Colonic mucosa (tissue), 4 donors: Measurements from ENCODE around the gene CD79B. TPM values are rescaled to one million over a fixed set of nuclear protein-coding genes. Genes with fewer than 3 reads are reported as not detected.
A peak's percentile ranks its signal among the peaks of the same experiment; 100 is the strongest.
"Not testable (repeated sequence)": the region's sequence is repeated elsewhere in the genome, so short reads cannot be mapped to it uniquely, and the experiment has no call there.

Experiments
- DNase-seq: peaks from one replicate; pipeline ENCODE4 v3.0.0-alpha.2; 2020
- H3K27ac ChIP-seq: fragments of 200-600 bp; one replicate; pipeline ENCODE4 v1.8.0; 2021
- H3K27me3 ChIP-seq: fragments of 200-600 bp; one replicate; pipeline ENCODE4 v1.8.0; 2021
- H3K36me3 ChIP-seq: fragments of 200-600 bp; one replicate; pipeline ENCODE4 v1.8.0; 2021
- H3K4me1 ChIP-seq: fragments of 200-600 bp; one replicate; pipeline ENCODE4 v1.8.0; 2021; ENCODE audit warnings: mild to moderate bottlenecking
- H3K4me3 ChIP-seq: fragments of 200-600 bp; one replicate; pipeline ENCODE4 v1.8.0; 2021
- H3K9ac ChIP-seq, 2 donors: one replicate each; pipeline ENCODE4 v1.7.0; 2013; ENCODE audit warnings: control low read depth in 2 of 2, low read depth in 2 of 2, low read length in 2 of 2
- H3K9me3 ChIP-seq: fragments of 200-600 bp; one replicate; pipeline ENCODE4 v1.8.0; 2021
- intact Hi-C: fragments of 100-400 bp; cut with DNase I; formaldehyde crosslinking; loops from one replicate; pipeline ENCODE4 v1.14.1; 2022
- total RNA-seq, 2 donors: library from RNA; stranded (reverse); fragmentation: NEBNext Ultra II Directional in 1 of 2; extraction: Animal tissue kit (Norgen Biotek cat#: 25700) in 1 of 2; gene quantifications; one replicate each; pipeline ENCODE4 v1.2.1, GENCODE V29; 2021
- TF ChIP-seq, protein P1 (sequence below): fragments of 200-600 bp; IDR thresholded peaks from one replicate; pipeline ENCODE4 v1.8.0; 2022; ENCODE audit warnings: antibody characterized with exemption, mild to moderate bottlenecking
- donor health status: healthy.
- donor health status: DM: no; HTN: no; CAD: no.
- donor health status: DM: no; HTN: no; CAD: no.

Gene CD79B
- total RNA-seq, 2 donors from 2014 or later: 1.5 to 1.7 TPM

DNA sequence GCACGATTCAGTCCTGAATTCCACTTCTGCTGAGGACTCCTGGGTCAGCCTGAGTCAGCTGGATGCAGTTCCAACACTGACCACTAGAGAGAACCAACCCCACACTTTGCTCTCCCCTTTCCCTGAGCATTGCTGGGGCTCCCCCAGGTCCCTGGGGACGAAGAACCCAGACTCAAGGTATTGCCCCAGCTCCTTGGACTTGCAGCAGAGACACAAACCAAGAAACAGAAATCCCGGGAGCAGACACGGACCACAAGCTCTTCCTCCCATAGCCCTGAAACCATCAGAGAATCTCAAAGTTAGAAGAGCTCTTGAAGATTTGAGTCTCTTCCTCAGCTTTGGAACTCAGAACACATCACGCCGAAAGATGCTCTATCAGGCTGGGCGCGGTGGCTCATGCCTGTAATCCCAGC, 12.8 kb downstream of the CD79B start:
- H3K36me3 ChIP-seq: no peaks in the 10 kb centered on the region
- no peaks in the 10 kb centered on the region for H3K27me3 ChIP-seq
- H3K27ac ChIP-seq: no peak overlapping the region
- H3K9me3 ChIP-seq: no peaks in the 10 kb centered on the region
- H3K4me1 ChIP-seq: no peaks in the 10 kb centered on the region
- intact Hi-C loops: loop anchor here (10.0 kb wide), 3 partner anchors 105 to 365 kb away; partner anchors contain the start of genes ERN1 and ICAM2
- DNase-seq: peak; percentile 65
- H3K9ac ChIP-seq: no peak overlapping the region
- TF ChIP-seq, protein P1, sequence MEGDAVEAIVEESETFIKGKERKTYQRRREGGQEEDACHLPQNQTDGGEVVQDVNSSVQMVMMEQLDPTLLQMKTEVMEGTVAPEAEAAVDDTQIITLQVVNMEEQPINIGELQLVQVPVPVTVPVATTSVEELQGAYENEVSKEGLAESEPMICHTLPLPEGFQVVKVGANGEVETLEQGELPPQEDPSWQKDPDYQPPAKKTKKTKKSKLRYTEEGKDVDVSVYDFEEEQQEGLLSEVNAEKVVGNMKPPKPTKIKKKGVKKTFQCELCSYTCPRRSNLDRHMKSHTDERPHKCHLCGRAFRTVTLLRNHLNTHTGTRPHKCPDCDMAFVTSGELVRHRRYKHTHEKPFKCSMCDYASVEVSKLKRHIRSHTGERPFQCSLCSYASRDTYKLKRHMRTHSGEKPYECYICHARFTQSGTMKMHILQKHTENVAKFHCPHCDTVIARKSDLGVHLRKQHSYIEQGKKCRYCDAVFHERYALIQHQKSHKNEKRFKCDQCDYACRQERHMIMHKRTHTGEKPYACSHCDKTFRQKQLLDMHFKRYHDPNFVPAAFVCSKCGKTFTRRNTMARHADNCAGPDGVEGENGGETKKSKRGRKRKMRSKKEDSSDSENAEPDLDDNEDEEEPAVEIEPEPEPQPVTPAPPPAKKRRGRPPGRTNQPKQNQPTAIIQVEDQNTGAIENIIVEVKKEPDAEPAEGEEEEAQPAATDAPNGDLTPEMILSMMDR: peak; percentile 97
- H3K4me3 ChIP-seq: no peak overlapping the region

DNA sequence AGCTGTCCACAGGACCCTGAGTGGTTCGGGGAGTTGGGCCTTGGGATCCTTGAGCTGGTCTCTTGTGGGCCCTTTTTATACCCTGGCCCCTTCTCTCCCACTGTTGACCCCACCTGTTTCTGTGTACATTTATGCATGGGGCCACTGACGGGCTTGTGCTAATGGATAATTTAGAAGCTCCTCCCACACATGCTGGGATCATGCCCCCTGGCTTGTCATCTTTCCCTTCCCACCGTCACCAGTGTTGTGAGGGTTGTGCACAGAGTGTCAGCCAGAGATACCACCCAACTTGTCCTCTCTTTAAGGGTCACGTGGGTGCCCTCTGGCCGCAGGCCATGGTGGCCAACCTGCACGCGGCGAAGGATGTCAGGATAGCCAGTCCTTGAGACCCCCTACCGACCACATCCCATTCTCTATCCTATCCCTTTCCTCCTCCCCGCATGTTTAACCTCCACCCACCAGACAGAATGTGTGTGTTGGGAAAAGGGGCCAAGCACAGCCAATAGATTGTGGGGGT, 13.3 kb downstream of the CD79B start, which contains the start of gene GH1:
Gene GH1, minus strand, starts transcription at position 51 of the 517 bp plus-strand sequence. CDS start 63 bp downstream, outside the sequence.
- not testable (repeated sequence) for H3K9me3 ChIP-seq, H3K4me3 ChIP-seq, H3K9ac ChIP-seq, H3K36me3 ChIP-seq, H3K27me3 ChIP-seq, DNase-seq, H3K27ac ChIP-seq, H3K4me1 ChIP-seq
- intact Hi-C loops: loop anchor here (10.0 kb wide), 3 partner anchors 106 to 366 kb away; partner anchors contain the start of genes ERN1 and ICAM2

- DNase-seq: no peak
Measured at GRCh38 chr17:63918305-63918704, 13.8 kb downstream of the CD79B start.

GRCh38 chr17:63917646-63918045, 14.5 kb downstream of the CD79B start:
- intact Hi-C loops: loop anchor here (10.0 kb wide), 3 partner anchors 107 to 367 kb away; partner anchors contain the start of genes ERN1 and ICAM2
- no peak overlapping the region for H3K27ac ChIP-seq
- no peaks in the 10 kb centered on the region for H3K27me3 ChIP-seq
- no peak for DNase-seq
- H3K4me3 ChIP-seq: no peak overlapping the region
- no peaks in the 10 kb centered on the region for H3K9me3 ChIP-seq
- TF ChIP-seq, protein P1: no peak
- H3K9ac ChIP-seq: no peak overlapping the region
- no peaks in the 10 kb centered on the region for H3K36me3 ChIP-seq
- H3K4me1 ChIP-seq: no peaks in the 10 kb centered on the region

More at GRCh38 chr17:63918305-63918704, 13.8 kb downstream of the CD79B start:
- Histone ChIP-seq H3K27ac (no peak overlapping the region), H3K4me1 (no peaks in the 10 kb centered on the region), H3K36me3 (no peaks in the 10 kb centered on the region), H3K4me3 (no peak overlapping the region), H3K9me3 (no peaks in the 10 kb centered on the region), H3K9ac (no peak overlapping the region), H3K27me3 (no peaks in the 10 kb centered on the region)
- TF ChIP-seq, protein P1: no peak
- intact Hi-C loops: loop anchor here (10.0 kb wide), 3 partner anchors 106 to 366 kb away; partner anchors contain the start of genes ERN1 and ICAM2

GRCh38 chr17:63917206-63917605, 14.9 kb downstream of the CD79B start:
- intact Hi-C loops: loop anchor here (10.0 kb wide), 3 partner anchors 108 to 368 kb away; partner anchors contain the start of genes ERN1 and ICAM2

DNA sequence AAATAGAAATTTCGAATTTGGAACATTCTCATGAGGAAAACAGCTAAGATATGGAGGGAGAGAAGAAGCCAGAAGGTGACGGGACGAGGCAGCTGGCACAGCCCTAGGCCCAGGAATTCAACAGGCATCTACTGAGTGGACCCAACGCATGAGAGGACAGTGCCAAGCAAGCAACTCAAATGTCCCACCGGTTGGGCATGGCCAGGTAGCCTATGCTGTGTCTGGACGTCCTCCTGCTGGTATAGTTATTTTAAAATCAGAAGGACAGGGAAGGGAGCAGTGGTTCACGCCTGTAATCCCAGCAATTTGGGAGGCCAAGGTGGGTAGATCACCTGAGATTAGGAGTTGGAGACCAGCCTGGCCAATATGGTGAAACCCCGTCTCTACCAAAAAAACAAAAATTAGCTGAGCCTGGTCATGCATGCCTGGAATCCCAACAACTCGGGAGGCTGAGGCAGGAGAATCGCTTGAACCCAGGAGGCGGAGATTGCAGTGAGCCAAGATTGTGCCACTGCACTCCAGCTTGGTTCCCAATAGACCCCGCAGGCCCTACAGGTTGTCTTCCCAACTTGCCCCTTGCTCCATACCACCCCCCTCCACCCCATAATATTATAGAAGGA, 15.5 kb downstream of the CD79B start:
- intact Hi-C loops: loop anchor here (10.0 kb wide), 3 partner anchors 108 to 368 kb away; partner anchors contain the start of genes ERN1 and ICAM2
- H3K4me3 ChIP-seq: no peak overlapping the region
- no peaks in the 10 kb centered on the region for H3K27me3 ChIP-seq
- DNase-seq: no peak
- no peak overlapping the region for H3K9ac ChIP-seq
- H3K4me1 ChIP-seq: no peaks in the 10 kb centered on the region
- H3K9me3 ChIP-seq: no peaks in the 10 kb centered on the region
- TF ChIP-seq, protein P1: no peak
- H3K36me3 ChIP-seq: no peaks in the 10 kb centered on the region
- no peak overlapping the region for H3K27ac ChIP-seq

More at GRCh38 chr17:63917206-63917605, 14.9 kb downstream of the CD79B start:
- H3K4me3 ChIP-seq, H3K9me3 ChIP-seq, H3K36me3 ChIP-seq, H3K27me3 ChIP-seq, H3K27ac ChIP-seq, DNase-seq, H3K9ac ChIP-seq, H3K4me1 ChIP-seq: not testable (repeated sequence)

DNA sequence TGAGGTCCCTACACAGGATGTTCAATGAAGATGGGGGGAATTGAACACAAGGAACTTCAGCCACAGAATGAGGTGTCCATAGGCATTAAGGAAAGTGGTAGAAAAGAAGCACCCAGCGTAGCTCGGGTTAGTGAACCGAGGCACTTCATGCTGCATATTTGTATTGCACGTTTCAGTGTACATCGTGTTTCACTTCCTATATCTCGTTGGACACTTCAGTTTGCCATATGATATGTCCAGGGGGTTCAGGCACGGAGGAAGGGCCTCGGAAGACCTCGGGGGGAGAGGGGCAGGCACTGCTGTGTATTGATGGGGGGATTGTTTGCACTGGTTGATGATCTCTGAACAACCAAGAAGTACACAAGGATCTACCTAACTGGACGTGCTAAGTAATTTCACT, 16.4 kb downstream of the CD79B start:
- DNase-seq, H3K9me3 ChIP-seq, H3K4me3 ChIP-seq, H3K27me3 ChIP-seq, H3K9ac ChIP-seq, H3K4me1 ChIP-seq, H3K27ac ChIP-seq, H3K36me3 ChIP-seq: not testable (repeated sequence)
- intact Hi-C loops: loop anchor here (10.0 kb wide), 3 partner anchors 109 to 369 kb away; partner anchors contain the start of genes ERN1 and ICAM2
